Caco-2 (cell line): ENCODE results near the gene VSX1. TPM values are rescaled to one million over a fixed set of nuclear protein-coding genes. Genes with fewer than 3 reads are reported as not detected.

Experiments
- BruUV-seq: library from RNA; stranded (reverse); fragments of 400-500 nt; replicated peaks from 2 replicates; lab custom pipeline; 2021; lab: Mats Ljungman, UMichigan
- CTCF ChIA-PET: fragments of 300-600 bp; sonication (Branson Sonifier 250); formaldehyde crosslinking; loops from one replicate; lab custom pipeline; 2022; ENCODE audit warnings: antibody characterized with exemption; lab: Charles Lee
- POLR2A ChIA-PET: fragments of 300-600 bp; sonication (Branson Sonifier 250); formaldehyde crosslinking; loops from one replicate; lab custom pipeline; 2022; ENCODE audit warnings: antibody characterized with exemption; lab: Charles Lee
- DNase-seq, 2 experiments: peaks; one replicate each; pipeline versions ENCODE4 v3.0.0 to v3.0.0-alpha.2; 2020 to 2022
- H3K27me3 ChIP-seq: replicated peaks from 2 replicates; pipeline ENCODE4 v1.6.0; 2011; ENCODE audit warnings: low read length; ENCODE audit not compliant: control insufficient read depth, insufficient read depth
- H3K36me3 ChIP-seq: 2 replicates; pipeline ENCODE4 v1.5.1; 2011; ENCODE audit warnings: low read length; ENCODE audit not compliant: control insufficient read depth, insufficient read depth
- H3K4me1 ChIP-seq: fragments of 250-450 bp; sonication (Bioruptor Pico); 2 replicates; pipeline ENCODE4 v1.5.1; 2020; ENCODE audit warnings: mild to moderate bottlenecking
- H3K4me3 ChIP-seq: 2 replicates; pipeline ENCODE4 v1.5.1; 2011; ENCODE audit warnings: low read depth, mild to moderate bottlenecking, control low read depth, low read length
- H3K9me3 ChIP-seq: fragments of 250-450 bp; sonication (Bioruptor Pico); 2 replicates; pipeline ENCODE4 v1.5.1; 2020; ENCODE audit warnings: mild to moderate bottlenecking, moderate library complexity
- H3K27ac Mint-ChIP-seq: one replicate; pipeline ENCODE4 v1.8.0; 2022; ENCODE audit warnings: mixed read lengths; ENCODE audit not compliant: unreplicated experiment
- H3K27me3 Mint-ChIP-seq: one replicate; pipeline ENCODE4 v1.8.0; 2022; ENCODE audit warnings: mixed read lengths; ENCODE audit not compliant: insufficient read depth, unreplicated experiment
- H3K36me3 Mint-ChIP-seq: one replicate; pipeline ENCODE4 v1.8.0; 2022; ENCODE audit warnings: mild to moderate bottlenecking, mixed read lengths; ENCODE audit not compliant: insufficient read depth, unreplicated experiment
- H3K4me1 Mint-ChIP-seq: one replicate; pipeline ENCODE4 v1.8.0; 2022; ENCODE audit warnings: low read depth, mixed read lengths; ENCODE audit not compliant: unreplicated experiment
- H3K4me3 Mint-ChIP-seq: one replicate; pipeline ENCODE4 v1.8.0; 2022; ENCODE audit warnings: mild to moderate bottlenecking, moderate library complexity, mixed read lengths; ENCODE audit not compliant: unreplicated experiment
- H3K9me3 Mint-ChIP-seq: one replicate; pipeline ENCODE4 v1.8.0; 2022; ENCODE audit warnings: mixed read lengths; ENCODE audit not compliant: unreplicated experiment
- CTCF ChIP-seq, 2 experiments: fragments of 200-600 bp in 1 of 2; IDR thresholded peaks; 1 replicate in 1 of 2; 2 replicates in 1 of 2; pipeline versions ENCODE4 v1.5.1 to v1.8.0; 2011 to 2022; ENCODE audit warnings: antibody characterized with exemption in 1 of 2, control low read depth in 1 of 2, inconsistent platforms in 1 of 2, low read depth in 1 of 2, low read length in 1 of 2, mild to moderate bottlenecking in 1 of 2, moderate library complexity in 1 of 2; ENCODE audit not compliant: insufficient read depth in 1 of 2, severe bottlenecking in 1 of 2, unreplicated experiment in 1 of 2
- intact Hi-C: fragments of 100-400 bp; cut with micrococcal nuclease; formaldehyde crosslinking; loops from one replicate; pipeline ENCODE4 v1.10.0; 2022; ENCODE audit not compliant: unreplicated experiment
- total RNA-seq: library from RNA; stranded (reverse); gene quantifications from 2 replicates; pipeline ENCODE4 v1.2.3, GENCODE V29; 2022

Gene VSX1
- total RNA-seq, 1 experiment from 2014 or later, result not detected

GRCh38 chr20:25061103-25061799 lies 20.7 kb downstream of the VSX1 start:
- H3K36me3 ChIP-seq, result no peaks in the 10 kb centered on the region
- no TSS peak for BruUV-seq
- H3K4me1 ChIP-seq, result peaks cover 66% of the 10 kb centered on the region
- H3K27me3 ChIP-seq, result no peaks in the 10 kb centered on the region
- H3K27ac Mint-ChIP-seq, result peak overlapping the region; percentile 6
- ChIA-PET CTCF (interaction anchor here (0.6 to 1.2 kb wide), 2 partner anchors 9 to 66 kb away, joined by 4 to 6 read pairs; no protein-coding TSS in a partner anchor), POLR2A (interaction anchor here (0.5 kb wide), 1 partner anchor 65 kb away, joined by 3 read pairs; no protein-coding TSS in a partner anchor)
- no peaks in the 10 kb centered on the region for H3K27me3 Mint-ChIP-seq
- H3K9me3 ChIP-seq, result no peaks in the 10 kb centered on the region
- peaks cover 43% of the 10 kb centered on the region for H3K4me1 Mint-ChIP-seq
- H3K4me3 Mint-ChIP-seq, result peak overlapping the region; percentile 32
- H3K4me3 ChIP-seq, result no peak overlapping the region
- TF ChIP-seq CTCF (IDR thresholded peaks at IDR 0.05; ENCODE audit: insufficient read depth in 1 of 2, low read depth in 1 of 2, low read length in 1 of 2, severe bottlenecking in 1 of 2, unreplicated experiment in 1 of 2), result no peak
- intact Hi-C loops, result loop anchor here (10.0 kb wide), 1 partner anchor 184 kb away; the partner anchor contains the start of gene PYGB
- H3K36me3 Mint-ChIP-seq, result no peaks in the 10 kb centered on the region
- no peaks in the 10 kb centered on the region for H3K9me3 Mint-ChIP-seq
- peak; percentile 33 to 36 for DNase-seq

- no peaks in the 10 kb centered on the region for H3K27me3 Mint-ChIP-seq
- no peaks in the 10 kb centered on the region for H3K9me3 Mint-ChIP-seq
- Histone ChIP-seq H3K4me3 (no peak overlapping the region), H3K4me1 (peaks cover 72% of the 10 kb centered on the region), H3K27me3 (no peaks in the 10 kb centered on the region), H3K9me3 (no peaks in the 10 kb centered on the region), H3K36me3 (no peaks in the 10 kb centered on the region)
- CTCF ChIA-PET, result interaction anchor here (0.9 kb wide), 1 partner anchor 64 kb away, joined by 4 read pairs; no protein-coding TSS in a partner anchor
- TF ChIP-seq CTCF (IDR thresholded peaks at IDR 0.05; ENCODE audit: insufficient read depth in 1 of 2, low read depth in 1 of 2, low read length in 1 of 2, severe bottlenecking in 1 of 2, unreplicated experiment in 1 of 2), result no peak
- H3K36me3 Mint-ChIP-seq, result peaks cover 2% of the 10 kb centered on the region
- H3K4me1 Mint-ChIP-seq, result peaks cover 36% of the 10 kb centered on the region
- BruUV-seq, result no TSS peak
- intact Hi-C loops, result loop anchor here (10.0 kb wide), 1 partner anchor 185 kb away; the partner anchor contains the start of gene PYGB
- DNase-seq, result peak in 1 of 2 experiments; percentile 22
- POLR2A ChIA-PET, result interaction anchor here (0.5 kb wide), 1 partner anchor 1645 kb away, joined by 5 read pairs; no protein-coding TSS in a partner anchor
- H3K27ac Mint-ChIP-seq, result peak overlapping the region; percentile 9
- no peak overlapping the region for H3K4me3 Mint-ChIP-seq
Observed at GRCh38 chr20:25059866-25060465, 22.0 kb downstream of the VSX1 start.
